GM10847 (cell line): ENCODE results near the gene KCNQ5.

ENCODE experiments used
- POLR2A ChIP-seq: IDR thresholded peaks from 2 replicates; pipeline ENCODE4 v1.6.1; 2011; ENCODE audit not compliant: insufficient read length; ENCODE audit errors: extremely low read depth

Gene KCNQ5

GRCh38 chr6:73073238-73073637 lies 451.4 kb downstream of the KCNQ5 start:
- no peak for TF ChIP-seq POLR2A

DNA sequence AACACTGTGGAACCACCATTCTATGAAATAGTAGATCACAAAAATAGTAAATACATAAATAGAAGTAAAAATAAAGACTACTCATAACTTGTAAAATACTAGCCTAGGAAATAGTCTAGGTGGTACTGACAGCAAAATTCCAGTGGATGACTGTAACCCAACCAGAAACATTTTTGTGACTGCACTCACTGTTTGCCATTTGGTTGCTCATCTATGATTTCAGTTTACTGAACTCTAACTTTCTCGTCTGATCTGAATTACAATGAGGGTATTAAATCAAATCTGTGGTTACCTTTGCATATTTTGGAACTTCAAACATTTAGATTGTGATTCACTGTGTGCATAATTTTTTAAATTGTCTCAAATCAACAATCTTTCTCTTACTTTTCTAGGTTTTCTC lies 452.3 kb downstream of the KCNQ5 start:
- no peak for TF ChIP-seq POLR2A

- no peak for TF ChIP-seq POLR2A
Measured at GRCh38 chr6:73076211-73076954, 454.5 kb downstream of the KCNQ5 start.

GRCh38 chr6:73078333-73078862 lies 456.5 kb downstream of the KCNQ5 start:
- TF ChIP-seq POLR2A = no peak

DNA sequence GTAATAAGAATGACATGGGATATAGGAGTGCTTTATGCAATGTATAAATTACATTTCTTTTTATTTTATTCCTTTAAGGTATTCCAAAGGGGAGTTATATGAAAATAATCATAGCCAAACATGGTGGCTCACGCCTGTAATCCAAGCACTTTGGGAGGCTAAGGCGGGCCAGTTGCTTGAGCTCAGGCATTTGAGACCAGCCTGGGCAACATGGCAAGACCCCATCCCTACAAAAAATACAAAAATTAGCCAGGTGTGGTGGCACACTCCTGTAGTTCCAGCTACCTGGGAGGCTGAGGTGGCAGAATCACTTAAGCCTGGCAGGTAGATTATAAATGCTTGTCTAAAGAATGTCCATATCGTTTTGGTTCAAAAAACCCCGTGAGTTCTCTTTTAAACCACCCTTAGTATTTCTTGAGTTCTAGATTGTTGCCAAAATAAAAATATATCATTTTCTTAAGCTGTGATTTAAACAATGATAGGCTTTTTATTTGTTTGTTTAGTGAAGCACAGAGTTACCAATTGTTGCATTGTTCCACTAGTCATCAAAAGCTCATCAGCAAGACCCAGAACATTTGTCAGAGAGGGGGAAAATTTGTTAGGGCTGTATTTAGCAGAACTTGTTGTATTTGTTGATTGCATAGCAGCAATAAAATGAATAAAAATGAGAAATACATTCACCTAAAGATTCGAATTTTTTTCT lies 457.2 kb downstream of the KCNQ5 start:
- no peak for TF ChIP-seq POLR2A

DNA sequence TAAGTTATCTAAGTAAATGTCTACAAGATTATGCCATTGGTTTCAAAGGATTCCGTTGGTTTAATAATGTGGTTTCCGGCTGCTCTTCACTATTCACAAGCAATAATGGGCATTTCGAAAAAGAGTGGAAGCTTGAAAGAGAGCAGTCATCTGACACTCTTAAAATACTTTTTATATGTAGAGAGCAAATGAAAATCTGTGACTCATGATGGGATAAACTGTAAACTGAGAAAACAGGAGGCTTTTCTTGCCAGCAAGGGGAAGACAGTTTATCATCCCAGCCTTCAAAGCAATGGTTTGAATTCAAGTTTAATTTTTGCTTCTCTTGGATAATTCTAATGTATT lies 457.7 kb downstream of the KCNQ5 start:
- no peak for TF ChIP-seq POLR2A

GRCh38 chr6:73079978-73080377 lies 458.1 kb downstream of the KCNQ5 start:
- TF ChIP-seq POLR2A = no peak

GRCh38 chr6:73081955-73082354 lies 460.1 kb downstream of the KCNQ5 start:
- TF ChIP-seq POLR2A = no peak

DNA sequence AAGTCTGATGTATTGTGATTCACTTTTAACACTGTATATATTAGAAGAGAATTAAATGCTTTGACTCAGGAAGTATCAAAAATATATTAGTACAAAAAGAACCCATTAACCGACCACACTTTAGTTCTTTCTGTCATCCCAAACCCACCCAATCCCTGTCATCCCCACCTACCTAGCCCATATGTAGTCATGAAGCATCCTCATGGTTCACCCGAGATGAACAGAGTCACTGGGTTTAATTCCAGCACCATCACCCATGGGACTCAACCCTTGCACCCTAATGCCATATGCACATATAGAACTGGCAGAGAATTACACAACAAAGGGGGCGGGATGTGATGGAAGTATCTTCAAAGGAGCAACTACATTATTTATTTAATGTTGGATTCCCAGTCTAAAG lies 462.0 kb downstream of the KCNQ5 start:
- TF ChIP-seq POLR2A = no peak

GRCh38 chr6:73085443-73085871 lies 463.6 kb downstream of the KCNQ5 start:
- TF ChIP-seq POLR2A = no peak

DNA sequence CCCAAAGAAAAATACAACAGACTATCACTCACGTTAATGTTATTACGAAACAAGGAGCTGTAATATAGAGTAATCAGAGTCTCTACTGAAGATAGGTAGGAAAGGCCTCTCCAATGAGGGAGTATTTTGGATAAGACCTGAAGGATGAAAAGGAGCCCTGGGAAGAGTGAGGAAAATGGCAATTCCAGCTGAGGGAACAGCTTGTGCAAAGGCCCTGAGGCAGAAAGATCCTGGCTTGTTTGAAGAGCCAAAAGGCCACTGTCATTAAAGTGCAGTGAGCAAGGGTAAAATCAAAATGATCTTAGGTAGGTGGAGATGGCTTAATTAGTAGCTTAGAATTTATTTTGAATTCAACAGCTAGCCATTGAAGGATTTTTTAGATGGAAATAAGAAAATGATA lies 464.9 kb downstream of the KCNQ5 start:
- TF ChIP-seq POLR2A = no peak

- no peak for TF ChIP-seq POLR2A
Measured at GRCh38 chr6:73088138-73088813, 466.4 kb downstream of the KCNQ5 start.

- TF ChIP-seq POLR2A = no peak
Measured at GRCh38 chr6:73104921-73105320, 483.1 kb downstream of the KCNQ5 start.

GRCh38 chr6:73107016-73107415 lies 485.2 kb downstream of the KCNQ5 start:
- no peak for TF ChIP-seq POLR2A

DNA sequence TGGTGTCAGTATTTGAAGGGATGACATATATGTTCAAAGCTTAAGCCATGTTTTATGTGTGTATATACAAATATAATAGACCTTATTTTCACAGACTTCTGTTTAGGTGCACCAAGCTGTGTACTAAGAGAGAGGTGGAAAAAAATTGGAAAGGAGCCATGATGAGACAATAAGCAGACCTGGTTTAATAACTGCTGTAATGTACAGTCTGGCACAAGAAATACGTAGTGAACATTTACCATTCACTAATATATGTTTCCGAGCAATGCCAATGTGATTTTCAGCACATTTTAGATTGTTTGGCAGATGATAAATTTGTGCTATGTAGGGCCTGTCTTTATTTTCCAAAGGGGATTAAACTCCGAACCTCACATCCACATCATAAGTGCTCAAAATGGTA lies 487.1 kb downstream of the KCNQ5 start:
- TF ChIP-seq POLR2A = no peak

DNA sequence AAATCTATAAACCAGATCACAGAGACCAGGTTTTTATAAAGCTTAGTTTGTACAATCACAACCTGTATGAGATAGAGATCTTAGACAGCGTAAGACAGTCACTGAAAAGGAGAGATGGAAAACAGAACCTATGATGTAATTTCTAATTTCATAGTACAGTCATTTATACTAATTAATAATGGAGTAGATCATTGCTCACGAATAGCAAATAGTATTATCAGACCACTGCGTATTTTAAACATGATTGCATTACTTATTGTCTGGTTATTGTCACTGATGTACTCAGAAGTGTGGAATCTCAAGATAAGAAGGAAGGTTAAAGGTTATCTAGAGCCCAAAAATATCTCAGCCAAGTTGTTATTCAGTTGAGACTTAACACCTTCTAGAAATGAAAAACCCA lies 487.8 kb downstream of the KCNQ5 start:
- no peak for TF ChIP-seq POLR2A
